ENCODE measurements around the gene IFNW1.

The IFNW1 gene

GRCh38 chr9:21104787-21105186, 36.8 kb downstream of the IFNW1 start:
- no peak for DNase-seq

DNA sequence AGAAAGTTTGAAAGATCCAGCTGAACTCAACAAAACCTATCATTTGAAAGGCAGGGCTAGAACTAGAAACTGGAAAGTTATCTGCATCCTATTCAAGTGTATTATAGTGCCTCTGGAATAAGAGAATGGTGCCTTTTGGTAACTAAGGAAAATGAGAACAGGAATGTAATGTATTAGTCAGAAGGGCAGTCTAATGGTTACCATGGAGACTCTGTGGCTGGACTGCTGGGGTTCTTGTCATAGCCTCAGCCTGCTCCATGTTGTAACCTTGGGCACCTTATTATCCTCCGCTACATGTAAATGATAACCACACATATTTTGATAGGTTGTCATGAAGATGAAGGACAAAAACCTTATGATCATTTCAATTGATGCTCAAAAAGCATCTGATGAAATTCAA, 39.3 kb downstream of the IFNW1 start:
- DNase-seq: no peak

DNA sequence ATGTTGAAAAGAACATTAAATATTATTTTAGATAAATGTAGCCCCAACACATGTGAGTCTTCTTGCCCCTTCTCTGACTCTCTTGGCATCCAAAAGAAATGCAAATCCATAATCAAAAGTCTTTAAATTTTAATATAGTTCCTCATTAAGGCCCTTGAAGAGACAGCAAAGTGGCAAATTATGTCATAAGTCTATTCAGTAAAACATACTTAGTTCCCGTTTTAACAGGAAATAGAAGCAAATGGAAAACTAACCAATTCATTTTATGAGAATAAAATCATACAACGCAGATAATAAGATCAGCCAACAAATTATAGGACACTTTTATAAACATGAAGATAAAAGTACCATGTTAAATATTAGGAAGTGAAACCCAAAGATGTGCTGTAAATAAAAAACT, 43.8 kb downstream of the IFNW1 start:
- DNase-seq: no peak

- DNase-seq: no peak
These were observed 44.8 kb downstream of the IFNW1 start for GRCh38 chr9:21096901-21097255.

DNA sequence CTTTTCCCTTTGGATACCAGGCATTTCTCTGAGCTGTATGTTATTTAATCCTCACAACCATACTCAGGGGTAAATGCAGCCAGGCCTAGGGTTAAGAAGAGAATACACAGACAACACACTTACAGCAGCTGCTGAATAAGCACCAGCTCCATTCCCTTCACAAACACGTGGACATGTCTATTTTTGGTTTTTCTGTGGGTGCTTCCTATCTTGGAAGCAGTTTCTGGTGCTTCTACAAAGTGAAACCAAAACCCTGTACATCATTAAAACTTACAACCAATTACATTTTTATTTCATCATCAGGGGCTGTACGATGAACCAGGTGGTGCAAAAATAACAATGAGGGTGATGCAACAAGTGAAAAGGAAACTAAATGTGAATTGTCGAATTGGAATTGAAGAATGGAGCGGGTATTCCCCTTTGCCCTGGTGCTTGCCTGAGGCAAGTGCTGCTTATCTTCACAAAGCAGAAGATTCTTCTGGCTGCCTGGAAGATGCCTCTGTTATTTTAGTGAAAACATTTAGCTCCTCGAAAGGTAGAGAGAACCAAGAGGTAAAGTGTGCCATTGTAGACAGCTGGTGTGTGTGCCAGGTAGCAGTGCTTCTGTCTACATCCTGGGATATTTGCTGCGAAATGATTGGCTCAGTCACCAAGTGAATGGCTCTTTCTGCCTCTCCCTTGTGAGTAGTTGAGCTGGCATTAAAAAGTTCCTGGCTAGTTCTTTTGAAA, 45.3 kb downstream of the IFNW1 start:
- no peak for DNase-seq

DNA sequence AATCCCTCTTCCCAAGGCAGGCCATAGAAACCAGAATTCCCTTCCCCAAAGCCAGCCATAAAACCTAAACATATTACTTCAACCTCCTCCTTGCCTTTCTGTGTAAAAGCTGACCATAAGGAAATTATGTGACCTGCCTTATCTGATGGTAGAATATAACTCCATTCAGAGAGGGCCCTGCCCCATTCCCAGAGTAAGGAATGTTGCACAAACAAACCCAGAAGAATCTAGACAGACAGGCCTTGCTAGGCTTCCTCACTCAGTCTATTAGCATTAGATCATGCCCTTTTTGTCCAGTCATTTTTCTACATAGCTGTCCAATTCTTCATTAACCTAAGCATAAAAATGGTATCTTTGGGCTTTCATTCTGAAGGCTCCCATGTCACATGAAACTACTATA, 46.1 kb downstream of the IFNW1 start:
- no peak for DNase-seq

All from NCI-H526 (cell line).